SK-N-SH (cell line): ENCODE results near the gene THY1.

Experiments
- CTCF ChIP-seq: fragments of 200-600 bp; sonication (generic); IDR thresholded peaks from 2 replicates; pipeline ENCODE4 v1.6.1; 2017; ENCODE audit warnings: antibody characterized with exemption, mild to moderate bottlenecking, moderate library complexity
- FOXJ3 ChIP-seq: sonication (generic); formaldehyde crosslinking; IDR thresholded peaks from 2 replicates; pipeline ENCODE4 v1.5.1; 2020; ENCODE audit warnings: mild to moderate bottlenecking, missing genetic modification reagents
- PBX3 ChIP-seq: IDR thresholded peaks from 2 replicates; pipeline ENCODE4; 2012
- RFX5 ChIP-seq: IDR thresholded peaks from 2 replicates; pipeline ENCODE4 v1.6.1; 2012; ENCODE audit warnings: mild to moderate bottlenecking, improper control_type of control experiment, low read length
- RXRA ChIP-seq: IDR thresholded peaks from 2 replicates; pipeline ENCODE4 v1.4.0; 2012; ENCODE audit warnings: low read depth, mild to moderate bottlenecking, borderline replicate concordance
- SMC3 ChIP-seq: IDR thresholded peaks from 2 replicates; pipeline ENCODE4 v1.6.1; 2012; ENCODE audit warnings: low read depth, low read length, improper control_type of control experiment
- USF1 ChIP-seq: IDR thresholded peaks from 2 replicates; pipeline ENCODE4 v1.4.0; 2012; ENCODE audit warnings: low read depth, borderline replicate concordance

- no peak for TF ChIP-seq RXRA
- no peak for TF ChIP-seq USF1
- TF ChIP-seq CTCF, result no peak
- no peak for TF ChIP-seq FOXJ3 (CRISPR knock-in tag)
- TF ChIP-seq RFX5, result no peak
- no peak for TF ChIP-seq PBX3
- TF ChIP-seq SMC3, result no peak
Measured at GRCh38 chr11:119409731-119410130, 13.2 kb downstream of the THY1 start.
